ENCODE data around the gene WNT5B. TPM values are rescaled to one million over a fixed set of nuclear protein-coding genes. Genes with fewer than 3 reads are reported as not detected.

Gene WNT5B
- total RNA-seq (2021) (0.34 and 0.59 TPM in 2 replicates), Bru-seq, nascent RNA (percentile 17 among the genes with signal in this experiment), BruChase-seq, experiment 1, labeled RNA remaining after a 2-hour chase (percentile 20 among the genes with signal in this experiment), BruChase-seq, experiment 2, labeled RNA remaining after a 6-hour chase (percentile 24 among the genes with signal in this experiment)
- long read RNA-seq, partial matches to known transcripts = 0 of 5 reads
- long read RNA-seq, other reads (novel, unspliced or antisense) = 5 of 5 reads

GRCh38 chr12:1628666-1629337, at the start of gene WNT5B:
TSS of gene WNT5B (plus strand) at chr12:1629231. CDS start at chr12:1631355, 2,124 bp downstream.
- CTCF ChIA-PET = interaction anchor here (1.1 kb wide), 1 partner anchor 24 kb away, joined by 5 read pairs; no protein-coding TSS in a partner anchor
- POLR2A ChIA-PET (ENCODE audit: low non-redundant PET) = no interaction called here
- no TSS peak for BruUV-seq (replicated peaks)
- Histone ChIP-seq H3K4me1 (ENCODE audit: insufficient read depth, low read length, poor library complexity, severe bottlenecking) (peaks cover 6% of the 10 kb centered on the region), H3K27me3 (replicated peaks; ENCODE audit: insufficient read depth, low read depth, low read length, poor library complexity) (no peaks in the 10 kb centered on the region), H3K9me3 (ENCODE audit: low read depth, low read length, poor library complexity, severe bottlenecking) (no peaks in the 10 kb centered on the region), H3K36me3 (ENCODE audit: insufficient read depth, low read length, poor library complexity, severe bottlenecking) (no peaks in the 10 kb centered on the region), H3K27ac (ENCODE audit: low read depth, low read length, poor library complexity, severe bottlenecking) (no peak within 1 kb of the TSS), H3K4me3 (ENCODE audit: low read depth, low read length, poor library complexity, severe bottlenecking) (peak within 1 kb of the TSS; percentile 56)
- no peak for TF ChIP-seq CTCF (conservative IDR thresholded peaks at IDR 0.05; ENCODE audit: low read depth, low read length)
- TF ChIP-seq EZH2 (IDR thresholded peaks at IDR 0.05; ENCODE audit: borderline replicate concordance, low read depth, low read length, poor library complexity, severe bottlenecking) = no peak
- DNase-seq (ENCODE audit: low spot score) = no peak
- intact Hi-C loops (cut with micrococcal nuclease; ENCODE audit: unreplicated experiment) = no loop called here

GRCh38 chr12:1579651-1580435, 49.2 kb upstream of the WNT5B start:
- DNase-seq (ENCODE audit: low spot score) = no peak
- ChIA-PET POLR2A (ENCODE audit: low non-redundant PET) (interaction anchor here (0.6 kb wide), 1 partner anchor 322 kb away, joined by 3 read pairs; no protein-coding TSS in a partner anchor), CTCF (interaction anchor here (7.0 kb wide), 1 partner anchor 462 kb away, joined by 35 read pairs; no protein-coding TSS in a partner anchor)
- Histone ChIP-seq H3K27ac (ENCODE audit: low read depth, low read length, poor library complexity, severe bottlenecking) (no peak overlapping the region), H3K4me1 (ENCODE audit: insufficient read depth, low read length, poor library complexity, severe bottlenecking) (peaks cover 39% of the 10 kb centered on the region), H3K4me3 (ENCODE audit: low read depth, low read length, poor library complexity, severe bottlenecking) (no peak overlapping the region), H3K9me3 (ENCODE audit: low read depth, low read length, poor library complexity, severe bottlenecking) (no peaks in the 10 kb centered on the region), H3K36me3 (ENCODE audit: insufficient read depth, low read length, poor library complexity, severe bottlenecking) (no peaks in the 10 kb centered on the region), H3K27me3 (replicated peaks; ENCODE audit: insufficient read depth, low read depth, low read length, poor library complexity) (no peaks in the 10 kb centered on the region)
- no TSS peak for BruUV-seq (replicated peaks)
- TF ChIP-seq CTCF (conservative IDR thresholded peaks at IDR 0.05; ENCODE audit: low read depth, low read length) = no peak
- no peak for TF ChIP-seq EZH2 (IDR thresholded peaks at IDR 0.05; ENCODE audit: borderline replicate concordance, low read depth, low read length, poor library complexity, severe bottlenecking)
- intact Hi-C loops (cut with micrococcal nuclease; ENCODE audit: unreplicated experiment) = loop anchor here (5.0 kb wide), 3 partner anchors 63 to 763 kb away; partner anchors contain the start of gene RAD52

- POLR2A ChIA-PET (ENCODE audit: low non-redundant PET) = no interaction called here
- peaks cover 32% of the 10 kb centered on the region for H3K4me1 ChIP-seq (ENCODE audit: insufficient read depth, low read length, poor library complexity, severe bottlenecking)
- no peak for DNase-seq (ENCODE audit: low spot score)
- no peak overlapping the region for H3K4me3 ChIP-seq (ENCODE audit: low read depth, low read length, poor library complexity, severe bottlenecking)
- intact Hi-C loops (cut with micrococcal nuclease; ENCODE audit: unreplicated experiment) = loop anchor here (5.0 kb wide), 2 partner anchors 633 to 763 kb away; partner anchors contain the start of gene RAD52
- H3K27me3 ChIP-seq (replicated peaks; ENCODE audit: insufficient read depth, low read depth, low read length, poor library complexity) = no peaks in the 10 kb centered on the region
- no peak for TF ChIP-seq EZH2 (IDR thresholded peaks at IDR 0.05; ENCODE audit: borderline replicate concordance, low read depth, low read length, poor library complexity, severe bottlenecking)
- no peak for TF ChIP-seq CTCF (conservative IDR thresholded peaks at IDR 0.05; ENCODE audit: low read depth, low read length)
- no peaks in the 10 kb centered on the region for H3K36me3 ChIP-seq (ENCODE audit: insufficient read depth, low read length, poor library complexity, severe bottlenecking)
- H3K27ac ChIP-seq (ENCODE audit: low read depth, low read length, poor library complexity, severe bottlenecking) = no peak overlapping the region
- CTCF ChIA-PET = interaction anchor here (7.0 kb wide), 1 partner anchor 462 kb away, joined by 35 read pairs; no protein-coding TSS in a partner anchor
- H3K9me3 ChIP-seq (ENCODE audit: low read depth, low read length, poor library complexity, severe bottlenecking) = no peaks in the 10 kb centered on the region
- BruUV-seq (replicated peaks) = no TSS peak
These were observed 48.5 kb upstream of the WNT5B start for GRCh38 chr12:1580526-1580925.
